Neural cell (in vitro differentiated cells): ENCODE results near the gene CEP170B.

Experiments
- CTCF ChIP-seq: fragments of 450-650 bp; IDR thresholded peaks from 2 replicates; pipeline ENCODE4 v1.5.1; 2014; ENCODE audit warnings: antibody characterized with exemption, mild to moderate bottlenecking, moderate library complexity; ENCODE audit not compliant: poor library complexity, severe bottlenecking
- EP300 ChIP-seq: fragments of 450-650 bp; conservative IDR thresholded peaks from 2 replicates; pipeline ENCODE4 v1.6.1; 2014; ENCODE audit warnings: antibody characterized with exemption, mild to moderate bottlenecking, moderate library complexity; ENCODE audit not compliant: poor library complexity, severe bottlenecking
- EZH2 ChIP-seq: fragments of 200-600, 300-800 bp; shearing (Covaris generic), sonication (generic); IDR thresholded peaks from 2 replicates; pipeline ENCODE4 v1.6.1; 2014; ENCODE audit warnings: antibody characterized with exemption, low read length, borderline replicate concordance, mild to moderate bottlenecking; ENCODE audit not compliant: insufficient read depth, poor library complexity, severe bottlenecking
- MXI1 ChIP-seq: fragments of 450-650 bp; conservative IDR thresholded peaks from 2 replicates; pipeline ENCODE4 v1.6.1; 2014; ENCODE audit warnings: antibody characterized with exemption, mild to moderate bottlenecking; ENCODE audit not compliant: poor library complexity, severe bottlenecking
- POLR2AphosphoS5 ChIP-seq: IDR thresholded peaks from 2 replicates; pipeline ENCODE4 v1.6.1; 2012
- RAD21 ChIP-seq: fragments of 450-650 bp; conservative IDR thresholded peaks from 2 replicates; pipeline ENCODE4 v1.6.1; 2014; ENCODE audit warnings: antibody characterized with exemption, mild to moderate bottlenecking, moderate library complexity
- TAF1 ChIP-seq: IDR thresholded peaks from 2 replicates; pipeline ENCODE4 v1.6.1; 2012; ENCODE audit warnings: low read depth

- TF ChIP-seq CTCF (no peak), POLR2AphosphoS5 (no peak), EZH2 (no peak), MXI1 (no peak), RAD21 (no peak), TAF1 (no peak), EP300 (no peak)
These were observed 70.1 kb downstream of the CEP170B start for GRCh38 chr14:104935026-104935650.
